GM12878 (cell line): ENCODE results near the gene CLBA1. TPM values are rescaled to one million over a fixed set of nuclear protein-coding genes. Genes with fewer than 3 reads are reported as not detected.

Experiments used
- ATAC-seq: fragments of 200-7000 bp; cut with Tn5 transposase; 3 replicates; pipeline ENCODE4 v1.9.1; 2020; ENCODE audit warnings: mild to moderate bottlenecking, moderate library complexity
- BruUV-seq: library from RNA; stranded (reverse); fragments of 400-500 nt; replicated peaks from 2 replicates; lab custom pipeline; 2021; lab: Mats Ljungman, UMichigan
- CTCF ChIA-PET: fragments of 300-600 bp; sonication (Branson Sonifier 250); formaldehyde crosslinking; extraction: SDS; loops from one replicate; lab custom pipeline; 2021; ENCODE audit warnings: inconsistent platforms; lab: Yijun Ruan, JAX
- POLR2A ChIA-PET: fragments of 350-600 bp; formaldehyde crosslinking; extraction: SDS; loops from one replicate; lab custom pipeline; 2021; ENCODE audit warnings: inconsistent platforms; lab: Charles Lee
- RAD21 ChIA-PET: fragments of 300-600 bp; sonication (Branson Sonifier 250); formaldehyde crosslinking; loops from one replicate; lab custom pipeline; 2023; ENCODE audit warnings: antibody characterized with exemption; ENCODE audit not compliant: unreplicated experiment; lab: Charles Lee
- SMC1A ChIA-PET: fragments of 300-600 bp; sonication (Branson Sonifier 250); formaldehyde crosslinking; loops from one replicate; lab custom pipeline; 2023; ENCODE audit not compliant: unreplicated experiment, uncharacterized antibody; lab: Charles Lee
- DNase-seq: peaks from one replicate; pipeline ENCODE4 v3.0.0-alpha.2; 2011; ENCODE audit warnings: low read depth, low spot score
- FAIRE-seq: peaks from 3 replicates; lab custom pipeline; 2011; peaks lifted over from hg19 to GRCh38; lab: Jason Lieb, UNC
- H2AFZ ChIP-seq: 2 replicates; pipeline ENCODE4 v1.6.0; 2011; ENCODE audit warnings: low read depth, low read length, control low read depth; ENCODE audit not compliant: control insufficient read depth
- H3K27ac ChIP-seq: 2 replicates; pipeline ENCODE4 v1.5.1; 2011; ENCODE audit warnings: control low read depth; ENCODE audit not compliant: control insufficient read depth, insufficient read depth
- H3K27me3 ChIP-seq, 2 experiments: replicated peaks in 1 of 2; 2 replicates each; pipeline versions ENCODE4 v1.6.0 to v1.6.1; 2011; ENCODE audit warnings: low read length in 1 of 2; ENCODE audit not compliant: control insufficient read depth in 2 of 2, insufficient read depth in 2 of 2
- H3K36me3 ChIP-seq, 2 experiments: 2 replicates each; pipeline ENCODE4 v1.5.1; 2011; ENCODE audit warnings: low read length in 1 of 2; ENCODE audit not compliant: control insufficient read depth in 2 of 2, insufficient read depth in 2 of 2
- H3K4me1 ChIP-seq: 2 replicates; pipeline ENCODE4 v1.6.1; 2011; ENCODE audit warnings: mild to moderate bottlenecking, low read length, moderate library complexity, mixed read lengths; ENCODE audit not compliant: control insufficient read depth, insufficient read depth
- H3K4me2 ChIP-seq: 2 replicates; pipeline ENCODE4 v1.6.0; 2011; ENCODE audit warnings: control low read depth; ENCODE audit not compliant: control insufficient read depth, insufficient read depth
- H3K4me3 ChIP-seq: fragments of 200-600 bp; sonication (generic); 2 replicates; pipeline ENCODE4 v1.5.1; 2016
- H3K79me2 ChIP-seq: 2 replicates; pipeline ENCODE4 v1.6.0; 2011; ENCODE audit warnings: low read length; ENCODE audit not compliant: control insufficient read depth, insufficient read depth
- H3K9ac ChIP-seq: 2 replicates; pipeline ENCODE4 v1.8.0; 2011; ENCODE audit warnings: low read length, control low read depth, mixed read lengths; ENCODE audit not compliant: control insufficient read depth, insufficient read depth
- H3K9me3 ChIP-seq: replicated peaks from 3 replicates; pipeline ENCODE4 v1.5.1; 2011; ENCODE audit warnings: mild to moderate bottlenecking, low read length; ENCODE audit not compliant: control insufficient read depth, insufficient read depth
- H4K20me1 ChIP-seq: 2 replicates; pipeline ENCODE4 v1.6.0; 2011; ENCODE audit not compliant: control insufficient read depth, insufficient read depth
- CHD4 ChIP-seq: fragments of 200-600 bp; sonication (generic); IDR thresholded peaks from 2 replicates; pipeline ENCODE4 v1.6.1; 2016; ENCODE audit warnings: mild to moderate bottlenecking
- NFYB ChIP-seq: IDR thresholded peaks from 2 replicates; pipeline ENCODE4 v1.6.1; 2011; ENCODE audit warnings: low read depth, mild to moderate bottlenecking, low read length, improper control_type of control experiment, moderate library complexity; ENCODE audit not compliant: insufficient read depth
- SIN3A ChIP-seq: IDR thresholded peaks from 2 replicates; pipeline ENCODE4 v1.6.1; 2012; ENCODE audit warnings: low read depth, low read length, improper control_type of control experiment
- SMAD5 ChIP-seq: IDR thresholded peaks from 2 replicates; pipeline ENCODE4 v1.6.1; 2016; ENCODE audit warnings: antibody characterized with exemption, low read depth
- STAT1 ChIP-seq: fragments of 450-650 bp; conservative IDR thresholded peaks from 2 replicates; pipeline ENCODE4 v1.6.1; 2014; ENCODE audit warnings: antibody characterized with exemption, mild to moderate bottlenecking
- SUZ12 ChIP-seq: fragments of 200-600 bp; sonication (generic); IDR thresholded peaks from one replicate; pipeline ENCODE4 v1.6.1; 2018; ENCODE audit warnings: antibody characterized with exemption, mild to moderate bottlenecking; ENCODE audit not compliant: unreplicated experiment
- TCF7 ChIP-seq: IDR thresholded peaks from 2 replicates; pipeline ENCODE4 v1.6.1; 2014; ENCODE audit warnings: antibody characterized with exemption, borderline replicate concordance
- WGBS: methylation state at CpG from one replicate; pipeline ENCODE4 v1.1.6; 2016; ENCODE audit warnings: low lambda C conversion rate; ENCODE audit not compliant: insufficient replicate concordance, insufficient coverage; ENCODE audit errors: missing lambda C conversion rate; 5-methylcytosine and 5-hydroxymethylcytosine counted together
- in situ Hi-C: fragments of 300-500 bp; cut with MboI; formaldehyde crosslinking; loops from 9 replicates; pipeline ENCODE4 v1.14.3; 2018; ENCODE audit warnings: mixed read lengths
- intact Hi-C: fragments of 100-400 bp; cut with micrococcal nuclease; formaldehyde crosslinking; loops from one replicate; pipeline ENCODE4 v1.14.2; 2022; ENCODE audit not compliant: unreplicated experiment
- polyA plus RNA-seq, 11 experiments: library from polyadenylated mRNA; depleted of rRNA in 4 of 11; unstranded in 6 of 11; stranded (reverse) in 5 of 11; fragments of >200 nt; fragmentation: Nextera tagmentation in 4 of 11; fragmentation: Illumina TruSeq in 1 of 11; extraction: Ambion mirVana in 4 of 11; extraction: Trizol in 1 of 11; gene quantifications; 1 replicate in 1 of 11; 2 replicates in 10 of 11; pipeline versions ENCODE4 v1.2.1 to v1.2.3, GENCODE V29; 2011 to 2016; ENCODE audit warnings: inconsistent platforms in 2 of 11, missing spikeins in 2 of 11, low read depth in 1 of 11
- total RNA-seq, 4 experiments: library from RNA; depleted of rRNA in 3 of 4; stranded (reverse); fragments of >200 nt in 3 of 4; fragmentation: Illumina TruSeq in 1 of 4; extraction: Trizol in 1 of 4; gene quantifications; 2 replicates each; pipeline versions ENCODE4 v1.2.1 to v1.2.3, GENCODE V29; 2013 to 2021
- TF ChIP-seq, protein P1 (sequence below): fragments of 450-650 bp; IDR thresholded peaks from 2 replicates; pipeline ENCODE4 v1.6.1; 2016; ENCODE audit warnings: mild to moderate bottlenecking
- TF ChIP-seq, protein P2 (sequence below): IDR thresholded peaks from 2 replicates; pipeline ENCODE4 v1.6.1; 2011; ENCODE audit warnings: mild to moderate bottlenecking, low read depth, low read length, moderate library complexity; ENCODE audit not compliant: insufficient replicate concordance

Gene CLBA1
- total and polyA plus RNA-seq, 10 of the 15 experiments (the other 5 are each of a cell fraction or from before 2014, with no cell fraction given), result 0.07 to 1.1 (median 0.62) TPM; not detected in 1

DNA sequence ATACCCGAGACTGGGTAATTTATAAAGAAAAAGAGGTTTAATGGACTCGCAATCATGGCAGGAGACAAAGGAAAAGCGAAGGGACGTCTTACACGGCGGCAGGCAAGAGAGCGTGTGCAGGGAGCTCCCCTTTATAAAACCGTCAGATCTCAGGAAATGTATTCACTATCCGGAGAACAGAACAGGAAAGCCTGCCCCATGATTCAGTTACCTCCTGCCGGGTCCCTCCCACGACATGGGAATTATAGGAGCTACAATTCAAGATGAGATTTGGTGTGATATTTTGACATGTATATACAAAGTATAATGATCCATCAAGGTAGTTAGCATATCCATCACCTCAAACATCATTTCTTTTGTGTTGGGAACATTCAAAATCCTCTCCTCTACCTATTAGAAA lies 37.6 kb downstream of the CLBA1 start (continued):
- TF ChIP-seq SMAD5 (no peak), CHD4 (no peak)
- TF ChIP-seq, protein P1, sequence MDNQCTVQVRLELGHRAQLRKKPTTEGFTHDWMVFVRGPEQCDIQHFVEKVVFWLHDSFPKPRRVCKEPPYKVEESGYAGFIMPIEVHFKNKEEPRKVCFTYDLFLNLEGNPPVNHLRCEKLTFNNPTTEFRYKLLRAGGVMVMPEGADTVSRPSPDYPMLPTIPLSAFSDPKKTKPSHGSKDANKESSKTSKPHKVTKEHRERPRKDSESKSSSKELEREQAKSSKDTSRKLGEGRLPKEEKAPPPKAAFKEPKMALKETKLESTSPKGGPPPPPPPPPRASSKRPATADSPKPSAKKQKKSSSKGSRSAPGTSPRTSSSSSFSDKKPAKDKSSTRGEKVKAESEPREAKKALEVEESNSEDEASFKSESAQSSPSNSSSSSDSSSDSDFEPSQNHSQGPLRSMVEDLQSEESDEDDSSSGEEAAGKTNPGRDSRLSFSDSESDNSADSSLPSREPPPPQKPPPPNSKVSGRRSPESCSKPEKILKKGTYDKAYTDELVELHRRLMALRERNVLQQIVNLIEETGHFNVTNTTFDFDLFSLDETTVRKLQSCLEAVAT, result no peak
- TF ChIP-seq, all 136 proteins: peak for 0

DNA sequence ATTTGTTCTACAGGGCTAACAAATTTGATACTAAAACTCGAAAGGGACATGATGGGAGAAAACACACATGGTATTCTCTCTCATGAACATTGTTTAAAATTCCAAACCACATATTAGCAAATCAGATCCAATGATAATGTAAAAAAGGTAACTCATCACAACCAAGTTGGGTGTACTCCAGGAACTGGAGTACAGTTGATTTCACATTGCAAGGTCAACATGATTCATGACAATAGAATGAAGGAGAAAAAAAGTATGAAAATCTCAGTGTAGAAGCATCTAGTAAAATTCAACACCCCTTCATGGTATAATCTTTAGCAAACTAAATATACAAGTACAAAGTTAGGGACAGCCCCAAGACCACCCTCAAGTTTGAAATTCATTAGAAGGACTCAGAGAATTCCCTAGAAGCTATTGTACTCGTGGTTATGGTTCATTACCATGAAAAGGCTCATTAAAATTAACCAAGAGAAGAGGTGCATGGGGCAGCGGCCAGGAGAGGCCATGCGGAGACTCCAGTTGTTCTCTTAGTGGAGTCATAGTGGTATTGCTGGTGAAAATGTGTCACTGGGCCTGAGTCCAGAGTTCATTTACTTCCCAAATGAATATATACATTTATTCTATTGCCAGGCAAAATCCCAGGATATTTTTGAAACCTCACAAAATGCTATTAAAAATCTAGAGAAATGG lies 38.3 kb downstream of the CLBA1 start:
- FAIRE-seq, result no peak
- H3K9ac ChIP-seq, result no peak overlapping the region
- BruUV-seq, result no TSS peak
- in situ Hi-C loops, result no loop called here
- intact Hi-C loops, result loop anchor here (5.0 kb wide), 1 partner anchor 43 kb away; the partner anchor contains the start of gene GPR132
- no peak for DNase-seq
- POLR2A ChIA-PET, result interaction anchor here (2.4 kb wide), 1 partner anchor 41 kb away, joined by 14 read pairs; the partner anchor contains the start of gene GPR132
- no peak overlapping the region for H2AFZ ChIP-seq
- CTCF ChIA-PET, result interaction anchor here (1.1 to 5.0 kb wide), 2 partner anchors 13 to 22 kb away, joined by 4 to 28 read pairs; no protein-coding TSS in a partner anchor
- RAD21 ChIA-PET, result no interaction called here
- peak overlapping the region; percentile 84 for H3K27ac ChIP-seq
- H3K36me3 ChIP-seq, result peaks cover 0 to 2% of the 10 kb centered on the region in 2 experiments; a peak in 2 of 4 replicates
- ATAC-seq, result no peak
- H3K27me3 ChIP-seq, result no peaks in the 10 kb centered on the region
- H3K4me2 ChIP-seq, result no peak overlapping the region
- peaks cover 37% of the 10 kb centered on the region for H3K79me2 ChIP-seq
- WGBS, result 54% methylated on average over 4 of the region's 4 CpGs
- TF ChIP-seq SMAD5, result no peak
- no peak for TF ChIP-seq SUZ12
- TF ChIP-seq, protein P2, sequence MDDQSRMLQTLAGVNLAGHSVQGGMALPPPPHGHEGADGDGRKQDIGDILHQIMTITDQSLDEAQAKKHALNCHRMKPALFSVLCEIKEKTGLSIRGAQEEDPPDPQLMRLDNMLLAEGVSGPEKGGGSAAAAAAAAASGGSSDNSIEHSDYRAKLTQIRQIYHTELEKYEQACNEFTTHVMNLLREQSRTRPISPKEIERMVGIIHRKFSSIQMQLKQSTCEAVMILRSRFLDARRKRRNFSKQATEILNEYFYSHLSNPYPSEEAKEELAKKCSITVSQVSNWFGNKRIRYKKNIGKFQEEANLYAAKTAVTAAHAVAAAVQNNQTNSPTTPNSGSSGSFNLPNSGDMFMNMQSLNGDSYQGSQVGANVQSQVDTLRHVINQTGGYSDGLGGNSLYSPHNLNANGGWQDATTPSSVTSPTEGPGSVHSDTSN, result no peak
- no peak for TF ChIP-seq TCF7
- no peak for TF ChIP-seq STAT1
- no peak for TF ChIP-seq NFYB
- TF ChIP-seq SIN3A, result no peak
- TF ChIP-seq, all 136 proteins: peak for 0
- Histone ChIP-seq H3K4me1 (peaks cover 26% of the 10 kb centered on the region), H4K20me1 (no peaks in the 10 kb centered on the region), H3K9me3 (peaks cover 5% of the 10 kb centered on the region; the same call in 1 of the 3 replicates), H3K4me3 (no peak overlapping the region)
- SMC1A ChIA-PET, result interaction anchor here (1.7 kb wide), 1 partner anchor 22 kb away, joined by 5 read pairs; no protein-coding TSS in a partner anchor
